SK-N-SH (cell line): Measurements from ENCODE around the gene TDRKH. TPM values are rescaled to one million over a fixed set of nuclear protein-coding genes. Genes with fewer than 3 reads are reported as not detected.

Source experiments
- CTCF ChIA-PET: fragments of 300-600, 350-600 bp; formaldehyde crosslinking; extraction: SDS; loops from one replicate; lab custom pipeline; 2021; lab: Yijun Ruan, JAX
- POLR2A ChIA-PET: fragments of 350-600 bp; sonication (Branson Sonifier 250); formaldehyde crosslinking; extraction: SDS; loops from one replicate; lab custom pipeline; 2020; ENCODE audit warnings: antibody characterized with exemption, inconsistent platforms; lab: Yijun Ruan, JAX
- DNase-seq: peaks from one replicate; pipeline ENCODE4 v3.0.0; 2012
- H2AFZ ChIP-seq: fragments of 200-600 bp; sonication (generic); 2 replicates; pipeline ENCODE4 v1.8.1; 2016; ENCODE audit warnings: antibody characterized with exemption, mild to moderate bottlenecking, low read depth
- H3F3A ChIP-seq: fragments of 200-600 bp; sonication (generic); replicated peaks from 2 replicates; pipeline ENCODE3; 2016; ENCODE audit warnings: antibody characterized with exemption, mild to moderate bottlenecking; ENCODE audit not compliant: insufficient read depth
- H3K27ac ChIP-seq, 2 experiments: fragments of 200-500 bp in 1 of 2; fragments of 200-600 bp in 1 of 2; sonication (Bioruptor generic) in 1 of 2; sonication (generic), shearing (Covaris generic) in 1 of 2; 2 replicates each; pipeline versions ENCODE4 v1.5.1 to v1.6.1; 2014 to 2016; ENCODE audit warnings: low read depth in 2 of 2, inconsistent platforms in 1 of 2, low read length in 1 of 2, mild to moderate bottlenecking in 1 of 2, mixed read lengths in 1 of 2
- H3K27me3 ChIP-seq: fragments of 200-600 bp; sonication (generic), shearing (Covaris generic); 2 replicates; pipeline ENCODE4 v1.6.1; 2016; ENCODE audit warnings: mixed run types; ENCODE audit not compliant: insufficient read depth
- H3K36me3 ChIP-seq, 2 experiments: fragments of 200-500 bp in 1 of 2; fragments of 200-600 bp in 1 of 2; sonication (Bioruptor generic) in 1 of 2; sonication (generic) in 1 of 2; replicated peaks in 1 of 2; 2 replicates each; pipeline versions ENCODE3 to v1.5.1; 2014 to 2016; ENCODE audit warnings: low read length in 1 of 2, mild to moderate bottlenecking in 1 of 2; ENCODE audit not compliant: insufficient read depth in 2 of 2, control insufficient read depth in 1 of 2
- H3K4me1 ChIP-seq, 2 experiments: fragments of 200-500 bp in 1 of 2; fragments of 200-600 bp in 1 of 2; sonication (Bioruptor generic) in 1 of 2; sonication (generic), shearing (Covaris generic) in 1 of 2; 2 replicates each; pipeline versions ENCODE4 v1.5.1 to v1.6.1; 2014 to 2016; ENCODE audit warnings: low read depth in 1 of 2, low read length in 1 of 2, mixed run types in 1 of 2; ENCODE audit not compliant: insufficient read depth in 2 of 2, control insufficient read depth in 1 of 2
- H3K4me2 ChIP-seq: fragments of 200-600 bp; sonication (generic), shearing (Covaris generic); 2 replicates; pipeline ENCODE4 v1.6.1; 2017; ENCODE audit warnings: mixed run types
- H3K4me3 ChIP-seq, 2 experiments: fragments of 200-500 bp in 1 of 2; fragments of 200-600 bp in 1 of 2; sonication (Bioruptor generic) in 1 of 2; sonication (generic), shearing (Covaris generic) in 1 of 2; 2 replicates each; pipeline versions ENCODE4 v1.5.1 to v1.8.1; 2014 to 2016; ENCODE audit warnings: low read depth in 2 of 2, inconsistent platforms in 1 of 2, low read length in 1 of 2, mild to moderate bottlenecking in 1 of 2, mixed read lengths in 1 of 2, moderate library complexity in 1 of 2
- H3K79me2 ChIP-seq: fragments of 200-600 bp; sonication (generic); 2 replicates; pipeline ENCODE4 v1.8.1; 2017; ENCODE audit warnings: mild to moderate bottlenecking; ENCODE audit not compliant: insufficient read depth
- H3K9ac ChIP-seq: fragments of 200-600 bp; sonication (generic); 2 replicates; pipeline ENCODE4 v1.6.1; 2017; ENCODE audit warnings: mixed run types
- H3K9me2 ChIP-seq: fragments of 200-600 bp; sonication (generic); 2 replicates; pipeline ENCODE4 v1.6.1; 2017; ENCODE audit warnings: mixed run types
- H3K9me3 ChIP-seq: fragments of 200-600 bp; sonication (generic); 2 replicates; pipeline ENCODE4 v1.6.1; 2017; ENCODE audit warnings: mixed run types, mild to moderate bottlenecking, moderate library complexity
- H4K20me1 ChIP-seq: fragments of 200-600 bp; sonication (generic); 2 replicates; pipeline ENCODE4 v1.6.1; 2017; ENCODE audit warnings: mild to moderate bottlenecking, mixed run types; ENCODE audit not compliant: insufficient read depth
- CTCF ChIP-seq: fragments of 200-600 bp; sonication (generic); IDR thresholded peaks from 2 replicates; pipeline ENCODE4 v1.6.1; 2017; ENCODE audit warnings: antibody characterized with exemption, mild to moderate bottlenecking, moderate library complexity
- FOSL2 ChIP-seq: IDR thresholded peaks from 2 replicates; pipeline ENCODE4 v1.4.0; 2012; ENCODE audit warnings: low read depth, mild to moderate bottlenecking, moderate library complexity, borderline replicate concordance
- FOXJ3 ChIP-seq: sonication (generic); formaldehyde crosslinking; IDR thresholded peaks from 2 replicates; pipeline ENCODE4 v1.5.1; 2020; ENCODE audit warnings: mild to moderate bottlenecking, missing genetic modification reagents
- GABPA ChIP-seq: IDR thresholded peaks from 2 replicates; pipeline ENCODE4 v1.4.0; 2012; ENCODE audit warnings: low read depth, mild to moderate bottlenecking
- GATA2 ChIP-seq: sonication (generic); formaldehyde crosslinking; IDR thresholded peaks from 2 replicates; pipeline ENCODE4 v1.5.0; 2020; ENCODE audit warnings: mild to moderate bottlenecking, missing genetic modification reagents
- IRF3 ChIP-seq: fragments of 150-350 bp; IDR thresholded peaks from 2 replicates; pipeline ENCODE4 v1.6.1; 2016; ENCODE audit warnings: mild to moderate bottlenecking, low read depth, low read length
- PBX3 ChIP-seq: IDR thresholded peaks from 2 replicates; pipeline ENCODE4; 2012
- RAD21 ChIP-seq: IDR thresholded peaks from 2 replicates; pipeline ENCODE4 v1.6.1; 2012; ENCODE audit warnings: mild to moderate bottlenecking, low read length
- SIN3A ChIP-seq: IDR thresholded peaks from 2 replicates; pipeline ENCODE4 v1.6.1; 2012; ENCODE audit warnings: low read depth, mild to moderate bottlenecking, low read length, moderate library complexity, borderline replicate concordance
- TCF12 ChIP-seq: IDR thresholded peaks from 2 replicates; pipeline ENCODE4 v1.4.0; 2012
- TEAD4 ChIP-seq: IDR thresholded peaks from 2 replicates; pipeline ENCODE4 v1.4.0; 2012; ENCODE audit warnings: mild to moderate bottlenecking, borderline replicate concordance; ENCODE audit not compliant: insufficient read depth
- USF1 ChIP-seq: IDR thresholded peaks from 2 replicates; pipeline ENCODE4 v1.4.0; 2012; ENCODE audit warnings: low read depth, borderline replicate concordance
- USF2 ChIP-seq: fragments of 150-350 bp; IDR thresholded peaks from 2 replicates; pipeline ENCODE4 v1.6.1; 2017; ENCODE audit warnings: antibody characterized with exemption, low read length, low read depth, borderline replicate concordance
- ZBTB33 ChIP-seq: IDR thresholded peaks from 2 replicates; pipeline ENCODE4 v1.4.0; 2012; ENCODE audit warnings: low read depth, borderline replicate concordance
- WGBS: methylation state at CpG from one replicate; pipeline ENCODE4 v1.1.6; 2017; ENCODE audit warnings: low lambda C conversion rate; 5-methylcytosine and 5-hydroxymethylcytosine counted together
- polyA plus RNA-seq, 3 experiments: library from polyadenylated mRNA; depleted of rRNA; stranded (reverse); fragments of >200 nt; gene quantifications; 2 replicates each; pipeline ENCODE4 v1.2.3, GENCODE V29; 2012

TDRKH gene
- polyA plus RNA-seq, 1 of the 3 experiments (the other 2 are of a cell fraction), result 1.9 TPM

- no peak overlapping the region for H3K4me2 ChIP-seq
- H3K9me2 ChIP-seq, result no peaks in the 10 kb centered on the region
- no peak overlapping the region for H2AFZ ChIP-seq
- no peak overlapping the region for H3K9ac ChIP-seq
- H3K79me2 ChIP-seq, result peaks cover 18% of the 10 kb centered on the region
- H3F3A ChIP-seq, result peaks cover 6% of the 10 kb centered on the region
- H4K20me1 ChIP-seq, result no peaks in the 10 kb centered on the region
- TF ChIP-seq USF2 (no peak), USF1 (no peak), RAD21 (no peak), FOXJ3 (CRISPR knock-in tag) (no peak), GATA2 (no peak), SIN3A (no peak), CTCF (no peak), ZBTB33 (no peak), FOSL2 (no peak), TCF12 (no peak), IRF3 (no peak), TEAD4 (no peak), PBX3 (no peak), GABPA (no peak)
- ChIA-PET POLR2A (no interaction called here), CTCF (interaction anchor here (0.8 to 1.8 kb wide), 3 partner anchors 45 to 145 kb away, joined by 3 to 5 read pairs (median 5); no protein-coding TSS in a partner anchor)
- H3K9me3 ChIP-seq, result no peaks in the 10 kb centered on the region
- peaks cover 3 to 10% of the 10 kb centered on the region in 2 experiments; a peak in 3 of 4 replicates for H3K4me1 ChIP-seq
- WGBS, result 96% methylated on average over 7 of the region's 7 CpGs
- no peaks in the 10 kb centered on the region for H3K27me3 ChIP-seq
- DNase-seq, result no peak
- H3K27ac ChIP-seq, result no peak overlapping the region
- H3K36me3 ChIP-seq, result peaks cover 22 to 37% of the 10 kb centered on the region in 2 experiments
- no peak overlapping the region for H3K4me3 ChIP-seq
Measured at GRCh38 chr1:151760597-151761385, 29.5 kb downstream of the TDRKH start.
